HG03439 (cell line): Measurements from ENCODE around the gene C9orf57.
"Not testable (repeated sequence)": the region's sequence is repeated elsewhere in the genome, so short reads cannot be mapped to it uniquely, and the experiment has no call there.

Experiments used
- ATAC-seq: cut with Tn5 transposase; IDR thresholded peaks from one replicate; pipeline ENCODE4 v1.9.1; 2021; ENCODE audit warnings: mild to moderate bottlenecking, moderate library complexity; ENCODE audit not compliant: unreplicated experiment

The C9orf57 gene

GRCh38 chr9:72025906-72026305 lies 34.5 kb downstream of the C9orf57 start:
- no peak for ATAC-seq

GRCh38 chr9:72023596-72023995 lies 36.8 kb downstream of the C9orf57 start:
- no peak for ATAC-seq

GRCh38 chr9:72022841-72023240 lies 37.6 kb downstream of the C9orf57 start:
- ATAC-seq: no peak

GRCh38 chr9:72013292-72013760 lies 47.1 kb downstream of the C9orf57 start:
- ATAC-seq: no peak

GRCh38 chr9:72012646-72013045 lies 47.8 kb downstream of the C9orf57 start:
- ATAC-seq: no peak

- ATAC-seq: not testable (repeated sequence)
Observed at GRCh38 chr9:72007726-72008125, 52.7 kb downstream of the C9orf57 start.

- no peak for ATAC-seq
Observed at GRCh38 chr9:72006501-72006900, 53.9 kb downstream of the C9orf57 start.

- no peak for ATAC-seq
Observed at GRCh38 chr9:72005451-72005850, 55.0 kb downstream of the C9orf57 start.
